Activated CD4-positive, alpha-beta memory T cell treated with anti-CD3 and anti-CD28 coated beads for 36 hours (primary cell): ENCODE measurements around the gene SLC16A14. TPM values are rescaled to one million over a fixed set of nuclear protein-coding genes. Genes with fewer than 3 reads are reported as not detected.

Source experiments
- CTCF ChIA-PET: fragments of 350-600 bp; sonication (Branson Sonifier 250); formaldehyde crosslinking; loops from one replicate; lab custom pipeline; 2021; ENCODE audit warnings: antibody characterized with exemption, inconsistent platforms; lab: Charles Lee
- POLR2A ChIA-PET: fragments of 350-600 bp; sonication (Branson Sonifier 250); formaldehyde crosslinking; loops from one replicate; lab custom pipeline; 2021; ENCODE audit warnings: antibody characterized with exemption; lab: Charles Lee
- DNase-seq: peaks from one replicate; pipeline ENCODE4 v3.0.0-alpha.2; 2020
- H3K27ac Mint-ChIP-seq: one replicate; pipeline ENCODE4 v1.8.0; 2021; ENCODE audit warnings: mixed read lengths
- H3K27me3 Mint-ChIP-seq: one replicate; pipeline ENCODE4 v1.8.0; 2021; ENCODE audit warnings: mixed read lengths
- H3K36me3 Mint-ChIP-seq: one replicate; pipeline ENCODE4 v1.8.0; 2021; ENCODE audit warnings: mixed read lengths
- H3K4me1 Mint-ChIP-seq: one replicate; pipeline ENCODE4 v1.8.0; 2021; ENCODE audit warnings: low read depth, mixed read lengths
- H3K4me3 Mint-ChIP-seq: one replicate; pipeline ENCODE4 v1.8.0; 2021; ENCODE audit warnings: mild to moderate bottlenecking, mixed read lengths
- H3K9me3 Mint-ChIP-seq: one replicate; pipeline ENCODE4 v1.8.0; 2021; ENCODE audit warnings: mixed read lengths
- intact Hi-C: fragments of 100-400 bp; cut with micrococcal nuclease; formaldehyde crosslinking; loops from one replicate; pipeline ENCODE4 v1.15.1; 2023
- total RNA-seq, 2 experiments: library from RNA; stranded (reverse); gene quantifications; one replicate each; pipeline ENCODE4 v1.2.3, GENCODE V29; 2021

Gene SLC16A14
- total RNA-seq, 2 experiments from 2014 or later, result 1.1 to 1.2 TPM

DNA sequence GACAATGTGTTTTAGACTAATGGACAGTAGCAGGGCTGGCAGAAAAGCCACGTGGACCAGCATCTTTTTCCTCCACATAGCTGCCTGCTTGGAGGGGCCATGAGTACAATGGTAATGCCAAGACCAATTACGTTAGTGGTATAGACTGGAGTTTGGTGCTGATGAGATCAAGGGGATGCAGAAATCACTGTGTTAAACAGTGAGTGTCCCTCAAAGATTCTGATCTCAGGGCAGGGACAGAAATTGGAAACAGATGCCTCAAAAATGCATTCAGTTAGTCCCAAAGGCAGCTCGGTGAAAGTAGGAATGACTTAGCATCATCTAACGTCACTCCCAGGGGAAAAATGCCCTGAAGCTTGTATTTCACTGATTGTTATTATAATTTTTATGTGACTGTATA is 72.4 kb downstream of the SLC16A14 start:
- H3K4me1 Mint-ChIP-seq, result peaks cover 7% of the 10 kb centered on the region
- no peaks in the 10 kb centered on the region for H3K36me3 Mint-ChIP-seq
- intact Hi-C loops, result no loop called here
- H3K27me3 Mint-ChIP-seq, result no peaks in the 10 kb centered on the region
- no peaks in the 10 kb centered on the region for H3K9me3 Mint-ChIP-seq
- no peak overlapping the region for H3K4me3 Mint-ChIP-seq
- H3K27ac Mint-ChIP-seq, result no peak overlapping the region
- no peak for DNase-seq
- ChIA-PET POLR2A (no interaction called here), CTCF (no interaction called here)

DNA sequence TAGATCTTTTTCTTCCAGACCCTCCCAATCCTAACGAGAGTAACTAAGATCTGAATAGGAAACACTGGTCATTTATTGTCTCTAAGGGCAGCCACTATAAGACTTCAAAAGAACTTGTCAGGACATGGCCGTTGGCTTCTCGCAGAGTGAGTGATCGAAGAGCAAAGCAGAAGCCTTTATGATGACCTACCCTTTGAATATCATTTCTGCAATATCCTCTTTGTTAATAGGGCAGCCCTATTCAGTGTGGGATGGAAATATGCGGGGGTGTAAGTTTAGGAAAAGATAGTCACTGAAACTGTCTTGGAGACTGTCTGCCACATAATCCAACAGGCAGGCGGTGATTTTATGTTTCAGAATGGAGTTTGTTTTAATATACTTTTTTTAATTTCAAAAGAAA is 75.5 kb downstream of the SLC16A14 start:
- no peak for DNase-seq
- no peak overlapping the region for H3K27ac Mint-ChIP-seq
- H3K36me3 Mint-ChIP-seq, result no peaks in the 10 kb centered on the region
- H3K27me3 Mint-ChIP-seq, result no peaks in the 10 kb centered on the region
- no peak overlapping the region for H3K4me3 Mint-ChIP-seq
- ChIA-PET POLR2A (no interaction called here), CTCF (interaction anchor here (0.6 kb wide), 1 partner anchor 12 kb away, joined by 3 read pairs; no protein-coding TSS in a partner anchor)
- intact Hi-C loops, result no loop called here
- H3K4me1 Mint-ChIP-seq, result no peaks in the 10 kb centered on the region
- H3K9me3 Mint-ChIP-seq, result no peaks in the 10 kb centered on the region

Other genes with a start within 250 kb of the SLC16A14 start
- gene TRIP12, start 146.9 kb downstream of the SLC16A14 start, total RNA-seq, result 100 to 1,000 TPM; 226 to 253 TPM
- 1 to 10 TPM; 1.5 TPM for gene FBXO36, start 146.4 kb downstream of the SLC16A14 start, total RNA-seq
- gene SP110, start 151.1 kb upstream of the SLC16A14 start, total RNA-seq, result 10 to 100 TPM; 91.5 to 94.1 TPM
- gene SP140, start 156.8 kb upstream of the SLC16A14 start, total RNA-seq, result 100 to 1,000 TPM; 150 to 151 TPM